GM10847 (cell line): ENCODE measurements around the gene TMEM86B.

Experiments used
- POLR2A ChIP-seq: IDR thresholded peaks from 2 replicates; pipeline ENCODE4 v1.6.1; 2011; ENCODE audit not compliant: insufficient read length; ENCODE audit errors: extremely low read depth

TMEM86B gene

DNA sequence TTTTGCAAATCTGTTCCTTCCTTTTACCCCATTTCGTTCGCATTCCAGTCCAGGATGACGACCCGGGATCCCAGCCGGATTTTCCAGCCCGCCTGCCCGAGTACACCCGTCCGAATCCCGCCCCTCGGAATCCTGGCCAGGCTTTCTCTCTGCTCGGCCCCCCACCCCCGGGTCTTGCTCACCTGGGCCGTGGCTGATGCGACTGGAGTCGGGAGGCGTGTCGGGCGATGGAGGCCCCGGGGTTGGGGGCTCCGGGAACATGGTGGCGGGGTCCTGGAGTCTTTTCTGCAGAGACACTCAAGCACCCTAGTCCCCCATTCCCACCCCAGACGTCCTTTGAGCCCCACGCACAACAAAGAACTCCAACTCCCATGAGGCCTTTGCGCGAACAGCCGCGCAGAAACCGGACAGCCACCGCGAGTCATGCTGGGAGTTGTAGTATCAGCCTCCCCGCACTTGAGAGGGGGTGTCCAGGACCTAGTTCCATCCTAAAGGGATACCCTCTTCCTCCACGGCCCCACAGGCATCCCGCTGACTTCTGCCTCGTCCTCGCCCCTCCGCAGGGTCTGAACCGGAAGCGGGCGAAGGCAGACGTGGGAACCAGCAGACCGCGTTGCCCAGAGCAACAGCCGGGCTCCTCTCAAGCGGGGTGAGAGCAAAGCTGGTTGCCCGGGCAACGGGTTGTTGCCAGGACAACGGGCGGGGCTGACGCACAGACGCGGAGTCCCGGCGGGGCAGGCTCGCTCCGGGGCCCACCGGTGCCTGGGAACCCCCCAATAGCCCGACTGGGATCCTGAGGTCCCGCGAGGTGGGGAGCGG is 49.6 kb downstream of the TMEM86B start:
- TF ChIP-seq POLR2A, result no peak
